NB4 (cell line): ENCODE results near the gene CCL4.
"Not testable (repeated sequence)": the region's sequence is repeated elsewhere in the genome, so short reads cannot be mapped to it uniquely, and the experiment has no call there.

ENCODE experiments used
- DNase-seq: peaks from one replicate; pipeline ENCODE4 v3.0.0; 2010; ENCODE audit warnings: low read depth
- H3K4me3 ChIP-seq: one replicate; pipeline ENCODE4 v1.5.1; 2011; ENCODE audit warnings: mild to moderate bottlenecking, low read depth, low read length, moderate library complexity
- MYC ChIP-seq: IDR thresholded peaks from 2 replicates; pipeline ENCODE4 v1.6.1; 2011; ENCODE audit warnings: low read depth, low read length
- POLR2A ChIP-seq: IDR thresholded peaks from 2 replicates; pipeline ENCODE4 v1.6.1; 2011; ENCODE audit warnings: mild to moderate bottlenecking; ENCODE audit not compliant: insufficient read length; ENCODE audit errors: extremely low read depth
- TF ChIP-seq, protein P1 (sequence below): IDR thresholded peaks from one replicate; pipeline ENCODE4 v1.5.1; 2012; ENCODE audit warnings: low read depth, low read length
- TF ChIP-seq, protein P2 (sequence below): IDR thresholded peaks from 2 replicates; pipeline ENCODE4 v1.6.1; 2011; ENCODE audit warnings: low read depth, low read length

Gene CCL4

DNA sequence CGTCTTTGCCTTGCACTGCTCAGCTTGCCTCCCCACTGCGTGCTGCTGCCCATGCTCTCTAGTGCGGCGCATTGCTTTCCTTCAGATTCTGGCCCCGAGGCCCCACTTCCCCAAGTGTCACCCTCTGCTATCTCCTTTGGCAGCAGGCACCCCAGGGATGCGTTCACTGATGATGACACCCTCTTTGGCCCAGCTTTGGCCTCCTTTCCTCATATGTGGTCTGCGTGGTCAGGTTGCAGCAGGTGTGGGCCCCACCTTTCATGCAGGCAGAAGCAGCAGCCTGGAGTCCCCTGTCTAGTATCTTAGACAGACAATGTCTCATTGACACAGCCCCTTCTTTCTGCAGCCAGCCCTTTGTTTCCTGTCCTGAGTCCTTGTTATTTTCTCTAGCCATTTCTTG is 8.9 kb upstream of the CCL4 start:
- TF ChIP-seq POLR2A (no peak), MYC (no peak)
- TF ChIP-seq, protein P1, sequence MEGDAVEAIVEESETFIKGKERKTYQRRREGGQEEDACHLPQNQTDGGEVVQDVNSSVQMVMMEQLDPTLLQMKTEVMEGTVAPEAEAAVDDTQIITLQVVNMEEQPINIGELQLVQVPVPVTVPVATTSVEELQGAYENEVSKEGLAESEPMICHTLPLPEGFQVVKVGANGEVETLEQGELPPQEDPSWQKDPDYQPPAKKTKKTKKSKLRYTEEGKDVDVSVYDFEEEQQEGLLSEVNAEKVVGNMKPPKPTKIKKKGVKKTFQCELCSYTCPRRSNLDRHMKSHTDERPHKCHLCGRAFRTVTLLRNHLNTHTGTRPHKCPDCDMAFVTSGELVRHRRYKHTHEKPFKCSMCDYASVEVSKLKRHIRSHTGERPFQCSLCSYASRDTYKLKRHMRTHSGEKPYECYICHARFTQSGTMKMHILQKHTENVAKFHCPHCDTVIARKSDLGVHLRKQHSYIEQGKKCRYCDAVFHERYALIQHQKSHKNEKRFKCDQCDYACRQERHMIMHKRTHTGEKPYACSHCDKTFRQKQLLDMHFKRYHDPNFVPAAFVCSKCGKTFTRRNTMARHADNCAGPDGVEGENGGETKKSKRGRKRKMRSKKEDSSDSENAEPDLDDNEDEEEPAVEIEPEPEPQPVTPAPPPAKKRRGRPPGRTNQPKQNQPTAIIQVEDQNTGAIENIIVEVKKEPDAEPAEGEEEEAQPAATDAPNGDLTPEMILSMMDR = no peak
- TF ChIP-seq, protein P2, sequence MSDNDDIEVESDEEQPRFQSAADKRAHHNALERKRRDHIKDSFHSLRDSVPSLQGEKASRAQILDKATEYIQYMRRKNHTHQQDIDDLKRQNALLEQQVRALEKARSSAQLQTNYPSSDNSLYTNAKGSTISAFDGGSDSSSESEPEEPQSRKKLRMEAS = no peak
- peak; percentile 55 for DNase-seq
- H3K4me3 ChIP-seq = no peak overlapping the region

DNA sequence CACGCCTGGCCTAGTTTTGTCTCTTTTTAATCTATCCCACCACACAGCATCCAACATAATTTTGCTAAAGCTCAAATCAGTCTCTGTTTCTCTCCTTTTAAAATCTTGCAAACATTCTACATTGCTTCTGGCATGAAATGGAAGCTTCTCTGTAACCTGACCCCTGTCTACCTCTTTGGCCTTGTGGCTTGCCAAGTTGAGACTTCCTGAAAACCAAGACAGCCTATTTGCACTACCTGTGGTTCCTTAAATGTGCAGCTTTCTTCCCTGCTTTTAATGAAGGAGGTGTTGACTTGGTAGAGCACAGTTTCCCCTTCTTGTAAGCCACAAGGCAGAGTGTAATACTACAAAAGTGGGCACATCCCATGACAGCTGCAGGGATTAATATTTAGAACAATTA is 7.6 kb upstream of the CCL4 start:
- H3K4me3 ChIP-seq = no peak overlapping the region
- TF ChIP-seq POLR2A (no peak), MYC (no peak)
- TF ChIP-seq, protein P2 = no peak
- TF ChIP-seq, protein P1 = no peak
- peak; percentile 43 for DNase-seq

DNA sequence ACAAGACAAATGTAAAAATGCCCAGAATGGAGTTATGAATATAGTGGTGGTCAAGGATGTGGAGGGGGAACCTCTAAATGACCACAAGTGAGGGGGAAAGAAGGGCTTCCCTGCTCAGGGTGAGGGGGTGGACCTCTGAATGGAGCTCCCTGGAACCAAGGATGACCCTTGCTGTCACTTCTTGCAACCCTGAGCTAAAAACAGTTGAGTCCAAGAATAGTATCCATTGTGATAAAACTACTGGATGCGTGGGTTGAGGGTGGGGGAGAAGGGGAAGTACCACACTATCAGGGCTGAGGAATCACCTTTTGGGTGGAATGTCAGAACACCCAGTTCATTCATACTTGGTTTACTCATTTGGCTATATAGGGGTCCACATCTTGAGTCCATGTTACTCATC is 4.6 kb upstream of the CCL4 start:
- not testable (repeated sequence) for DNase-seq

DNA sequence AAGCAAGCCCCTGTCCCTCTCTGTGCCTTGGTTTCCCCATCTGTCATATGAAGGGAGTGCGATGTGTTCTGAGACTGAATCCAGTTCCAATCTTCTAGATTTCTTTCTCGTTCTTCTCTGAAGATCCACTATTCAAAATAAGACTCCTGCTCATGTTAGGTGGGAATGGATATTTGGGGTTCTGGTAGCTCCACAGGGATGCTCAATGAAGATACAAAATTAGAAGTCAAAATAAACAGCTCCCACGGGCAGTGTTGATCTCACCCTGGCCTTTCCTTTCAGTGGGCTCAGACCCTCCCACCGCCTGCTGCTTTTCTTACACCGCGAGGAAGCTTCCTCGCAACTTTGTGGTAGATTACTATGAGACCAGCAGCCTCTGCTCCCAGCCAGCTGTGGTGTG is 619 bp downstream of the CCL4 start:
- H3K4me3 ChIP-seq = not testable (repeated sequence)

More for the DNA sequence above, 4.6 kb upstream of the CCL4 start:
- H3K4me3 ChIP-seq = not testable (repeated sequence)

DNA sequence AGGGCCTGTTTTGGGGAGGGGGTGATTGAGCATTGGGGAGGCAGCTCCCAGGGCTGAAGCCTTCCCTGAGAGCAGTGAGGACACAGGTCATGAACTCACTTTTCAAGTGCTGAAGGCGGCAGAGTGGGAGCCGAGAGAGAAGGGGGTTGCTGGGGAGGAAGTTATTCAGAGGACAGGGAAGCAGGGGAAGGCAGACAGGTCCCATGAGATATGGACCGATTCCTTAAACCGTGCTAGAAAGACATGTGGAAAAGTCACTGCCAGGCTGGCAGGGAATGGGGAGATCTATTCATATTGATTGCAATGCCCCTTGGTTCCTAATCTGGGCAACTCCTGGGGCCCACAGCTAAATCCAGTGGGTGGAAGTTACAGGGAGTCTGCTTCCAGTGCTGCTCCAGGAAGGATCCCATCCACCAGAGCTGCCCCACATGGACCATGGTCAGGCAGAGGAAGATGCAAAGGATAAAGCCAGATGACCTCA is 1.1 kb downstream of the CCL4 start:
- H3K4me3 ChIP-seq = no peak overlapping the region
- TF ChIP-seq, protein P1 = no peak
- TF ChIP-seq MYC (no peak), POLR2A (no peak)
- TF ChIP-seq, protein P2 = no peak
- DNase-seq = no peak

More for the DNA sequence above, 619 bp downstream of the CCL4 start:
- not testable (repeated sequence) for DNase-seq

DNA sequence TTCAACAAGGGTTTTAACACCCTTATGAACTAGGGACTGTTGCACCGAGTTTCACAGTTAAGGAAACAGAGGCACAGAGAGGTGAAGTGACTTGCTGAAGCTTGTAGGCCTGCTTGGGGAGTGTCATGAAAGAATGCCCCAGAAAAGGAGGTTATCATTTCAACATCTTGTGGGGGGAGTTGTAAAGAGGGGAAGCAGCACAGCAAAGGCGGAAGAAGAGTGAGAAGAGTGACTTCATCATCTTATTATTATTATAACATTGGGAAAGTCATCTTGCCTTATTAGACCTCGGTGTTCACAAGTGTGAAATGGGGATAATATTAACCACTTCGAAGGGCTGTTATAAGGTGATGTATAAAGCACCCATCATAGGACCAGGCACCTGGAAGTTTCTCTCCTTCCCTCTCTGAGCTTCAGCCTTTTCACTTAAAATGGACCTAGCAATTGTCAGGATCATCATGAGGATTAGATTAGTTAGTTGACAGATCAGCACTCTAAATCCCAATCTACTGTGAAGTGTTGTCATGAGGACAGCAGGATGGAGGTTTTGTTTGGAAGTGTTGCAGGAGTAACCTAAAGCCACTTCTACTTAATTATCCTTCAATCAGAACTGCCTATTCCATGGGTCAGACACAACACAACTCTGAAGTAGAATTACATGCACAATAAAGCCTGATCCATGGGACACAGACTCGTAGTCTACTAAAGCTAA is 2.3 kb downstream of the CCL4 start:
- no peak overlapping the region for H3K4me3 ChIP-seq
- no peak for DNase-seq
- TF ChIP-seq, protein P2 = no peak
- TF ChIP-seq POLR2A = no peak
- no peak for TF ChIP-seq MYC
- TF ChIP-seq, protein P1 = no peak

DNA sequence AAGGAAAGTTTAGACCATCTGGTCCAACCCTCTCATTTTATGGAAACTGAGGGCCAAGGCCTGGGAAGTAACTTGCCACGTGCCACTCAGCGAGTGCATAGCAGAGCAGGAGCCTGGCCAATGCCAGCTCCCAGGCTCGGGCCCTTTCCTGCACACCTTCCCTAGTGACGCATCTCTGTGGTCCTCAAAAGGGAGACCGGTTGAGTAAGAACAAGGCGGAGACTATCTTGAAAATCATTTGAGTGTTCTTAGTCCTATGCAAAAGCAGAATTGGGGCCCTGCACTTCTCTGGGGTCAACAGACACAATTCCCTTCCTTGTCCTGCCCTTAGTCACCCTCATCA is 2.8 kb downstream of the CCL4 start:
- H3K4me3 ChIP-seq = no peak overlapping the region
- DNase-seq = no peak
- TF ChIP-seq, protein P2 = no peak
- TF ChIP-seq MYC (no peak), POLR2A (no peak)
- TF ChIP-seq, protein P1 = no peak
